ENCODE results near the gene RAB11FIP3.

The RAB11FIP3 gene

GRCh38 chr16:548586-548985 lies 123.1 kb downstream of the RAB11FIP3 start:
- in situ Hi-C loops (cut with MboI; ENCODE audit: low sequenced_read_pairs): no loop called here

GRCh38 chr16:549544-550263 lies 124.3 kb downstream of the RAB11FIP3 start:
- in situ Hi-C loops (cut with MboI; ENCODE audit: low sequenced_read_pairs): no loop called here

GRCh38 chr16:551210-551609 lies 125.8 kb downstream of the RAB11FIP3 start:
- in situ Hi-C loops (cut with MboI; ENCODE audit: low sequenced_read_pairs): no loop called here

- in situ Hi-C loops (cut with MboI; ENCODE audit: low sequenced_read_pairs): no loop called here
Measured at GRCh38 chr16:552171-552570, 126.7 kb downstream of the RAB11FIP3 start.

GRCh38 chr16:553601-554296 lies 128.3 kb downstream of the RAB11FIP3 start:
- in situ Hi-C loops (cut with MboI; ENCODE audit: low sequenced_read_pairs): no loop called here

GRCh38 chr16:554297-554621 lies 128.8 kb downstream of the RAB11FIP3 start:
- in situ Hi-C loops (cut with MboI; ENCODE audit: low sequenced_read_pairs): no loop called here

- in situ Hi-C loops (cut with MboI; ENCODE audit: low sequenced_read_pairs): no loop called here
Measured at GRCh38 chr16:554640-555365, 129.4 kb downstream of the RAB11FIP3 start.

GRCh38 chr16:555528-556473 lies 130.4 kb downstream of the RAB11FIP3 start:
- in situ Hi-C loops (cut with MboI; ENCODE audit: low sequenced_read_pairs): no loop called here

- in situ Hi-C loops (cut with MboI; ENCODE audit: low sequenced_read_pairs): no loop called here
Measured at GRCh38 chr16:556474-557173, 131.2 kb downstream of the RAB11FIP3 start.

GRCh38 chr16:557463-558297 lies 132.2 kb downstream of the RAB11FIP3 start:
- in situ Hi-C loops (cut with MboI; ENCODE audit: low sequenced_read_pairs): no loop called here

- in situ Hi-C loops (cut with MboI; ENCODE audit: low sequenced_read_pairs): no loop called here
Measured at GRCh38 chr16:558298-559020, 133.0 kb downstream of the RAB11FIP3 start.

- in situ Hi-C loops (cut with MboI; ENCODE audit: low sequenced_read_pairs): no loop called here
Measured at GRCh38 chr16:559021-559380, 133.6 kb downstream of the RAB11FIP3 start.

GRCh38 chr16:559411-560203 lies 134.2 kb downstream of the RAB11FIP3 start:
- in situ Hi-C loops (cut with MboI; ENCODE audit: low sequenced_read_pairs): no loop called here

GRCh38 chr16:560204-560700 lies 134.8 kb downstream of the RAB11FIP3 start, which contains the start of gene PRR35:
PRR35 (plus strand) TSS chr16:560394; CDS start chr16:563295, 2,901 bp downstream.
- in situ Hi-C loops (cut with MboI; ENCODE audit: low sequenced_read_pairs): no loop called here

GRCh38 chr16:560701-561412 lies 135.4 kb downstream of the RAB11FIP3 start:
- in situ Hi-C loops (cut with MboI; ENCODE audit: low sequenced_read_pairs): no loop called here

- in situ Hi-C loops (cut with MboI; ENCODE audit: low sequenced_read_pairs): no loop called here
Measured at GRCh38 chr16:561413-561794, 136.0 kb downstream of the RAB11FIP3 start.

Data from HL-60/S4 treated with retinoic acid at 250 ng/mL for 4 days and 3 days (cell line).